ENCODE results near the gene TCTN2. TPM values are rescaled to one million over a fixed set of nuclear protein-coding genes. Genes with fewer than 3 reads are reported as not detected.

The TCTN2 gene
- total RNA-seq, 1 experiment from 2014 or later, result 14.7 TPM

DNA sequence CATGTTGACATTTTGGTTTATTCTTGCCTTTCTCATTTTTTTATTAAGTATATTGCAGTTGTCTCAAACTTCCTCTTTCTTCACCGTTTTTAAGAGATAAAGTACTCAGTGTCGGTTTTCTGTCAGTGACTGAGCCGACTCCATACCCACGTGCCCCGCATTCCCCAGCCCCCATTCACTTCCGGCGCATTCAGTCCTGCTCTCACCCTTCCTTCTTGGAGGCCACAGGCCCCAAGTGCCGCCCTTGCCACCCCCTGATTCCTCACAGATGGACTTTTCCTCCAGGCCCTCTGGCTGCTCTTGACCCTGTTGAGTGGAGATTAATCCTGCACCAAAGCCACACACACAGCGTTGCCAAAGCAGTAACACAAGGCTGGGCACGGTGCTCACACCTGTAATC lies 72.1 kb downstream of the TCTN2 start:
- CTCF ChIA-PET, result no interaction called here
- Histone ChIP-seq H3K27me3 (ENCODE audit: control insufficient read depth, insufficient read depth, low read length) (no peaks in the 10 kb centered on the region), H3K4me3 (ENCODE audit: low read depth in 2 of 2, low read length in 2 of 2) (no peak overlapping the region), H3K4me1 (ENCODE audit: control insufficient read depth, insufficient read depth, low read length) (no peaks in the 10 kb centered on the region), H3K27ac (ENCODE audit: low read length) (no peak overlapping the region), H3K36me3 (ENCODE audit: control insufficient read depth, insufficient read depth, low read length) (peaks cover 3% of the 10 kb centered on the region), H3K9me3 (ENCODE audit: control insufficient read depth, insufficient read depth, low read depth, low read length) (no peaks in the 10 kb centered on the region)
- POLR2A ChIA-PET, result no interaction called here
- no TSS peak for BruUV-seq (replicated peaks)
- no peak for DNase-seq (ENCODE audit: low read depth, low spot score)
- intact Hi-C loops (cut with micrococcal nuclease; ENCODE audit: unreplicated experiment) (no loop called here), in situ Hi-C loops (cut with HindIII; ENCODE audit: low pct_unique_long_range_greater_than_20kb, low sequenced_read_pairs) (no loop called here)
- TF ChIP-seq TCF7L2 (IDR thresholded peaks at IDR 0.05; ENCODE audit: low read depth, low read length) (no peak), SIN3A (IDR thresholded peaks at IDR 0.05; ENCODE audit: borderline replicate concordance, insufficient read depth, low read depth, low read length) (no peak), POLR2AphosphoS5 (IDR thresholded peaks at IDR 0.05; ENCODE audit: low read depth, low read length) (no peak)
- TF ChIP-seq, protein P1, sequence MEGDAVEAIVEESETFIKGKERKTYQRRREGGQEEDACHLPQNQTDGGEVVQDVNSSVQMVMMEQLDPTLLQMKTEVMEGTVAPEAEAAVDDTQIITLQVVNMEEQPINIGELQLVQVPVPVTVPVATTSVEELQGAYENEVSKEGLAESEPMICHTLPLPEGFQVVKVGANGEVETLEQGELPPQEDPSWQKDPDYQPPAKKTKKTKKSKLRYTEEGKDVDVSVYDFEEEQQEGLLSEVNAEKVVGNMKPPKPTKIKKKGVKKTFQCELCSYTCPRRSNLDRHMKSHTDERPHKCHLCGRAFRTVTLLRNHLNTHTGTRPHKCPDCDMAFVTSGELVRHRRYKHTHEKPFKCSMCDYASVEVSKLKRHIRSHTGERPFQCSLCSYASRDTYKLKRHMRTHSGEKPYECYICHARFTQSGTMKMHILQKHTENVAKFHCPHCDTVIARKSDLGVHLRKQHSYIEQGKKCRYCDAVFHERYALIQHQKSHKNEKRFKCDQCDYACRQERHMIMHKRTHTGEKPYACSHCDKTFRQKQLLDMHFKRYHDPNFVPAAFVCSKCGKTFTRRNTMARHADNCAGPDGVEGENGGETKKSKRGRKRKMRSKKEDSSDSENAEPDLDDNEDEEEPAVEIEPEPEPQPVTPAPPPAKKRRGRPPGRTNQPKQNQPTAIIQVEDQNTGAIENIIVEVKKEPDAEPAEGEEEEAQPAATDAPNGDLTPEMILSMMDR (IDR thresholded peaks at IDR 0.05), result no peak
- no peak for ATAC-seq

DNA sequence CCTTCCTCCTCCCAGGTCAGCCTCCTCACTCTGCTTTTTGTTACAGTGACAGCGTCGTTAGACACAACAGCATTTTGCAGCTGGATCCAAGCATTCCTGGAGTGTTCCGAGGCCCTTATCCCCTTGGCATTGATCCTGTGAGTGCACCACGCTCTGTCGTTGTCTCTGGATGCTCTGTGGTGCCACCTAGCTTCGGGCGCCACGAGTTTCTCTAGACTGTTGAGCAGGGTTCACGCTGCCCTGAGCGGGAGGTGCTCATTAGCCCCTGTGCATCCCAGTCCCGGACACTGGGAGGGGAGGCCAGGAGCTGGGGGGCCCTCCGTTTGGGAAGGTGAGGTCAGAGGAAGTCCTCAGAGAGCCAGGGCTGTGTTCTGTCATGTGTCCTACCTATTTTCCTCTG lies 73.9 kb downstream of the TCTN2 start:
- Histone ChIP-seq H3K36me3 (ENCODE audit: control insufficient read depth, insufficient read depth, low read length) (peaks cover 3% of the 10 kb centered on the region), H3K9me3 (ENCODE audit: control insufficient read depth, insufficient read depth, low read depth, low read length) (no peaks in the 10 kb centered on the region), H3K27me3 (ENCODE audit: control insufficient read depth, insufficient read depth, low read length) (no peaks in the 10 kb centered on the region), H3K4me3 (ENCODE audit: low read depth in 2 of 2, low read length in 2 of 2) (no peak overlapping the region), H3K4me1 (ENCODE audit: control insufficient read depth, insufficient read depth, low read length) (no peaks in the 10 kb centered on the region), H3K27ac (ENCODE audit: low read length) (no peak overlapping the region)
- BruUV-seq (replicated peaks), result no TSS peak
- intact Hi-C loops (cut with micrococcal nuclease; ENCODE audit: unreplicated experiment) (no loop called here), in situ Hi-C loops (cut with HindIII; ENCODE audit: low pct_unique_long_range_greater_than_20kb, low sequenced_read_pairs) (no loop called here)
- TF ChIP-seq, protein P1 (IDR thresholded peaks at IDR 0.05), result no peak
- TF ChIP-seq TCF7L2 (IDR thresholded peaks at IDR 0.05; ENCODE audit: low read depth, low read length) (no peak), POLR2AphosphoS5 (IDR thresholded peaks at IDR 0.05; ENCODE audit: low read depth, low read length) (no peak), SIN3A (IDR thresholded peaks at IDR 0.05; ENCODE audit: borderline replicate concordance, insufficient read depth, low read depth, low read length) (no peak)
- TF ChIP-seq, protein P2, sequence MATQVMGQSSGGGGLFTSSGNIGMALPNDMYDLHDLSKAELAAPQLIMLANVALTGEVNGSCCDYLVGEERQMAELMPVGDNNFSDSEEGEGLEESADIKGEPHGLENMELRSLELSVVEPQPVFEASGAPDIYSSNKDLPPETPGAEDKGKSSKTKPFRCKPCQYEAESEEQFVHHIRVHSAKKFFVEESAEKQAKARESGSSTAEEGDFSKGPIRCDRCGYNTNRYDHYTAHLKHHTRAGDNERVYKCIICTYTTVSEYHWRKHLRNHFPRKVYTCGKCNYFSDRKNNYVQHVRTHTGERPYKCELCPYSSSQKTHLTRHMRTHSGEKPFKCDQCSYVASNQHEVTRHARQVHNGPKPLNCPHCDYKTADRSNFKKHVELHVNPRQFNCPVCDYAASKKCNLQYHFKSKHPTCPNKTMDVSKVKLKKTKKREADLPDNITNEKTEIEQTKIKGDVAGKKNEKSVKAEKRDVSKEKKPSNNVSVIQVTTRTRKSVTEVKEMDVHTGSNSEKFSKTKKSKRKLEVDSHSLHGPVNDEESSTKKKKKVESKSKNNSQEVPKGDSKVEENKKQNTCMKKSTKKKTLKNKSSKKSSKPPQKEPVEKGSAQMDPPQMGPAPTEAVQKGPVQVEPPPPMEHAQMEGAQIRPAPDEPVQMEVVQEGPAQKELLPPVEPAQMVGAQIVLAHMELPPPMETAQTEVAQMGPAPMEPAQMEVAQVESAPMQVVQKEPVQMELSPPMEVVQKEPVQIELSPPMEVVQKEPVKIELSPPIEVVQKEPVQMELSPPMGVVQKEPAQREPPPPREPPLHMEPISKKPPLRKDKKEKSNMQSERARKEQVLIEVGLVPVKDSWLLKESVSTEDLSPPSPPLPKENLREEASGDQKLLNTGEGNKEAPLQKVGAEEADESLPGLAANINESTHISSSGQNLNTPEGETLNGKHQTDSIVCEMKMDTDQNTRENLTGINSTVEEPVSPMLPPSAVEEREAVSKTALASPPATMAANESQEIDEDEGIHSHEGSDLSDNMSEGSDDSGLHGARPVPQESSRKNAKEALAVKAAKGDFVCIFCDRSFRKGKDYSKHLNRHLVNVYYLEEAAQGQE (IDR thresholded peaks at IDR 0.05; ENCODE audit: insufficient read depth in 1 of 2, low read depth in 2 of 2, low read length in 1 of 2), result no peak
- ATAC-seq (peak; percentile 63; the same call in 1 of the 2 replicates), DNase-seq (ENCODE audit: low read depth, low spot score) (no peak)
- ChIA-PET CTCF (no interaction called here), POLR2A (interaction anchor here (0.6 kb wide), 1 partner anchor 27 kb away, joined by 6 read pairs; no protein-coding TSS in a partner anchor)
